Astrocyte of the cerebellum (primary cell): ENCODE results near the gene ASPG.

Experiments used
- DNase-seq: peaks from one replicate; pipeline ENCODE4 v3.0.0-alpha.2; 2011; ENCODE audit warnings: low read depth
- H3K4me3 ChIP-seq: 2 replicates; pipeline ENCODE4 v1.5.1; 2011; ENCODE audit warnings: mild to moderate bottlenecking, low read depth, low read length, moderate library complexity
- CTCF ChIP-seq: IDR thresholded peaks from 2 replicates; pipeline ENCODE4 v1.5.1; 2012; ENCODE audit warnings: low read length, low read depth, moderate library complexity, mild to moderate bottlenecking; ENCODE audit errors: missing control alignments
- in situ Hi-C: cut with HindIII; loops from 2 replicates; pipeline ENCODE4 v1.10.0; 2017; ENCODE audit warnings: low sequenced_read_pairs

The ASPG gene

GRCh38 chr14:104107611-104108569 is 22.4 kb downstream of the ASPG start:
- TF ChIP-seq CTCF: no peak
- in situ Hi-C loops: no loop called here
- DNase-seq: no peak
- no peak overlapping the region for H3K4me3 ChIP-seq

GRCh38 chr14:104108570-104109541 is 23.4 kb downstream of the ASPG start:
- in situ Hi-C loops: no loop called here
- no peak for TF ChIP-seq CTCF
- DNase-seq: no peak
- no peak overlapping the region for H3K4me3 ChIP-seq

- H3K4me3 ChIP-seq: no peak overlapping the region
- no peak for DNase-seq
- in situ Hi-C loops: no loop called here
- TF ChIP-seq CTCF: no peak
Measured at GRCh38 chr14:104109731-104110361, 24.3 kb downstream of the ASPG start.

- H3K4me3 ChIP-seq: no peak overlapping the region
- in situ Hi-C loops: no loop called here
- TF ChIP-seq CTCF: no peak
- DNase-seq: no peak
Measured at GRCh38 chr14:104110491-104111209, 25.1 kb downstream of the ASPG start.

- no peak for DNase-seq
- no peak overlapping the region for H3K4me3 ChIP-seq
- in situ Hi-C loops: no loop called here
- no peak for TF ChIP-seq CTCF
Measured at GRCh38 chr14:104111301-104112112, 26.0 kb downstream of the ASPG start.
